ENCODE data around the gene RANBP17.
A peak's percentile ranks its signal among the peaks of the same experiment; 100 is the strongest.
"Not testable (repeated sequence)": the region's sequence is repeated elsewhere in the genome, so short reads cannot be mapped to it uniquely, and the experiment has no call there.

The RANBP17 gene

DNA sequence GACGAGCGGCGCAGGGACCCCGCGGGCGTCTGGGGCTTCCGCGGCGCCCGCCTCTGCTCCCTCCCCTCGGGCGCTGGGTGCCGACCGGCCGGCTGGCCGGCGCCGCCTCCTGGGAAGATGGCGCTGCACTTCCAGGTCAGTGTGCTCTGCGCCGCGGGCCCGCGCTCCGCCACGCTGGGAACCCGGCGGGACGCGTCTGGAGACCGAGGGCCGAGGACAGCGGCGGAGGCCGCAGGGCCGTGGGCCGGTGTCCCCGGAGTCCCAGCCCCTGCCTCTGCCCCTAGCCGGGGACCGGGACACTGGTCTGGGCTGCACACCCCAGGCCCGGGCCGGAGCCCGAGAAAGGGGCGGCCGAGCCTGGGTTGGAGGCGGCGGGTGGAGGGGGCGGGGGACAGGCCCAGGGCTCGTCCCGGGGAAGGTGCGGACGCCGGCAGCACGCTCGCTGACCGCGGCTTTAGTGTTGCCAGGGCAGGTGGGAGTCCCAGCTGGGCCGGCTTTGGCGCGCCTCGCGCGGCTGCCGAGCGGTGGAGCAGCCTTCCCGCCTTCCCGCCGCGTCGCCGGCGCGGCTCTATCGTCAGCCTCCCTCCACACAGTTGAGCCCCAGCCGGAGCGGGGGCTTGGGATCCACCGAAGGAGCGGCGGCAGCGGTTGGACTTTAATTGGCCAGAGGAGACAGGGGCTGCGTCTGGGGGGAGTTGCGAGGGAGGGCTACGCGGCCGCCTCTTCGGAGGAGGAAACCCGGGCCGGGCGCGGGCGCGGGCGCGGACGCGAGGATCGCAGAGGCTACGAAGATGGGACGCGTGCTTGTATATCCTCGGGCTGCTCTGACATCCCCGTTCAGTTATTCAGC lies at the start of gene RANBP17:
Gene RANBP17, plus strand, starts transcription at position 102 of the 850 bp plus-strand sequence.
- DNase-seq: peak; percentile 63 to 69

DNA sequence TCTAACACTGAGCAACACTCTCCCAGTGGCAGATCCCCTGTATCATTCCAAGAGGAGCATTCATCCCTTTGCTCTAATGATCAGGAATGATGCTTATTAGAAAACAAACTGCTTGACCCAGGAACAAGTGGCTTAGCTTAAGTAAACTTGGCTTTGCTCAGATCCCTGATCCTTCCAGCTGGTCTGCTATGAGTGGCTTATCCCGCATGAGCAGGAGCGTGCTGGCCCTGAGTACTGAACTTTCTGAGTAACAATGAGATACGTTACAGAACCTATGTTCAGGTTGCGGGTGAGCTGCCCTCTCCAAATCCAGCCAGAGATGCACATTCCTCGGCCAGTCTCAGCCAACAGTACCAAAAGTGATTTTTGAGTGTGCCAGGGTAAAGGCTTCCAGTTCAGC lies 48.6 kb upstream of the RANBP17 start:
- DNase-seq: no peak

DNA sequence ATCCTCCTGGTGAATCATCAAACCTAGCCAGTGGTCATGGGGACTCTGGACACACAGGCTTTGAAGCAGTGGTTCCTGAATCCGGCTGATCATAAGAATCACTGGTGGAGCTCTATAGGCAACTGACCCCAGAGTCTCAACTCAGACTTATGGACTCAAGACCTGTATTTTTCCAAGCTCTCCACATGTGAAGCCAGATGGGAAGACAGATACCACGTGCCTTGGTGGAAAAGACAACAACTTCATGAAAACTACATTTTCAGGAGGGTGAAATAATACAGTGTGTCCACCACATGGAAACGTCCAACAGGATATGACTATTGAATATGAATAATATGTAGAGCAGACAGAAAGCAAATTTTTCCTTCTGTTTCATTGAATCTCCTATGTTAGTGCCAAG lies 44.6 kb upstream of the RANBP17 start:
- no peak for DNase-seq

DNA sequence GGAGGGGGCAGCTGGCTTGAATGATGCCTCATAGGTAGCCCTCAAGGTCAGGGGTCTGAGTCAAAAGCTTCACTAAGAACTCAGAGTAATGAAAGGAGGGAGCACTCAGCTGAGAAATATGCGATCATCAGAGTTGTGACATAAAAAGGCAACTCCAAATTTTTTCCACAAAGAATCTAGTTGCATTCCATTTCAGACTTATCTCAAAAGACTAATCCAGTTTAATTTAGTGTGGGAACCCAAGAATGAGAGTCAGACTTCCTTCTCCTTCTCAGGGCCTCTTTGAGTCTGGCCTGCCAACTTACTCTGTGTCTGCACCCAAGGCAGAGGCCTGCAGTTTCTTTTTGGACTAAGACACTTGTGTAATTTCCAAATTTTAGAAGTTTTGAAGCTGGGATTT lies 43.6 kb upstream of the RANBP17 start:
- no peak for DNase-seq

DNA sequence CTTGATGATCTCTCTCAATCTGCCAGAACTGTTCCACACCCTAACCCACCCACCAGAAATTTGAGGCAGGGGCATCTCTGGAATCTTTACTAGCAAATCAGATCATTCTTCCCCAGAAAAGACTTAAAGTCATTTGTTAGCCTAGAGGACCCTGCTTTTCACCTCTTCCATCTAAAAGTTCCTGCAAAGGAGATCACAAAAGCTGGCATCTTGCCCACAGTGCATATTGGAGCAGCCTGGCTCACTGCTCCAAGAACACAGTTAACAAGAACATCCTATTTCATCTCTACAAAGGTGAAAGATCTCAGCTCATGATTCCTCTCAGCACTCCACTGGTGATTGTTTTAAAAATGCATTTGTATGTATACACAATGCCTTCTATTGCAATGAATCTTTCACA lies 42.0 kb upstream of the RANBP17 start:
- DNase-seq: no peak

DNA sequence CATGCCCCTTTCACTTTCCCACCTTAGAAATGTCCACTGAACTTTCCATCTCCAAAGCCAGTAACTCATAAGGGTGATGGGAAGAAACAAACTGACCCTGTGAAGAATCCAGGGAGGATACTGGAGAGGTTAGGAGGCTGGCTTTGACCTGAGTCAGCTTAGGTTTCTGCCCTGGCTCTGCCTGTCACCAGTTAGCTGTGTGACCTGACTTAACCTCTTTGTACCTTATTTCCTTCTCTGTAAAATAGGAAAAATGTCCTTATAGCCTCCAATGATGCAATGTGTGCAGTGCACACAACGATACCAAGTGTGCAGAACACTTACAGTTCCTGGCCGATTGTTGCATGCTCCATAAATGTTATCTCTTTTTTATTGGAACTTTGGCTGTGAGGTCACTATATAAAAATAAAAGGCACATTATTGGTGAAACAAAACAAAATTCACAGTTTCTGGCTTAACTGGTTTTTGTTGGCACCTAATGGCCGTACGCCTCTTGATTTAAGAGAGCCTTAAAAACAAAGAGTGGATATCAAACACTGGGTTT lies 40.5 kb upstream of the RANBP17 start:
- DNase-seq: no peak

DNA sequence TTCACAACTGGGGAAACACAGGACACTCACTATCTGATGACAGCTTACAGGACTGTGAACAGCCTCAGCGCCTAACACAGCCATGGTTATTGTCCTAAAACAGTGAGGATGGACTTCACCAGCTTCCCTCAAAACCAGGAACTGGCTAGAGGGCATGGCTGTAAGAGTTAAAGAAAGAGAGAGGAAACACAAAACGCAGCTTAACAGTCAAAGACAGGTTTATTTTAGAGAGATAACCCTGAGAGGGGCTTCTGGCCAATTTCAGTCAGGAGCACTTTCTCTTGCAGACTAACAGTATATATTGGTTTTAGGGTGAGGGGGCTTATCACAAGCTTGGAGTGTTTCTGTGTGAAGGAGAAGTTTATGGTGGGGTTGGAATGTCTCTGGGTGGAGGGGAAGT lies 35.7 kb upstream of the RANBP17 start:
- DNase-seq: no peak

DNA sequence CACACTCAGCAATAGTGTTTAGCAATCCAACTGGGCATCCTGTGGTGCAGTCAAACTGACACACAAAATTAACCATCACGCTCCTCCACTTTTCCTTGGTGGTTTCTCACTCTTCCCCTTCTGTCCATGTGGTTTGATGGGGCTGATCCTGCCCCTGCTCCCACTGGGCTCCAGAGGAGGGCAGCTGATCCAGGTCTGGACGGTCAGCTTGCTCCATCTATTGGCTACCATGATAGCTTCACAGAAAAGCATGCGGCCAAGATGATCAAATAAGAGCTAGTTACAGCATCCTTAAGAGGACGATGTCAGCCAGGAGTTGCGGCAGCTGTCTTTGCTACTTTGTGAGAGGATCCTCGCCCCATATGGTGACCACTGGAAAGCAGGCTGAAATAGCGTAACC lies 29.6 kb upstream of the RANBP17 start:
- DNase-seq: no peak

DNA sequence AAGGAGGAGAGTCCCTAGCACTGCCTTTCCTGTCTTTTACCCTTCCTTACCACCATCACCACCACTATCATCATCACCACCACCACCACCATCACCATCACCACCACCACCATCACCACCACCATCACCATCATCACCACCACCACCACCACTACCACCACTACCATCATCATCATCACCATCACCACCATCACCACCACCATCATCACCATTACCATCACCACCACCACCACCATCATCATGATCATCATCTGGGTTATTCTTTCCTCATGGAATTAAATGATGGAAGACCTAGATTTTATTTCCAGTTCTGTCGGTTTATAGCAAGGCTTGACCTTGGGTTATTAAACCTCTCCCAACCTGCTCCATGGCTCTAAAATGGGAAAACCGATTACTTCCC lies 27.8 kb upstream of the RANBP17 start:
- DNase-seq: not testable (repeated sequence)

DNA sequence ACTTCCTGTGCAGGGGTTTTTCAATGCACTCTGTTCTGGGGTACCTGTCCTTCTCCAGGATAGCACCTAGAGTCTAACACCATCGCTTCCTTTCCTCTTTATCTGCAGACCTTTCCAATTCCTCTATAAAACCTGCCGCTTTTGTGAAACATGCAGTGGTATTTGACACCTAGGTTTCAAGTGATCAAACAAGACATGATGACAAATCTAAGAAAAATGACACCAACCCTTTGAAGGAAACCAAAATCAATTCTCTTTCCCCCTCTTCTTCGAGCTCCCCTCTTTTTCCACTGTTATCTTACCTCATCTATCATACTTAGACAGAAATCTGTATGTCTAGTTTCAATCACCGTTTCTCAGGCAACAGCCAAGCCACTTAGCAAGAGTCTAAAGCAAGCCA lies 25.6 kb upstream of the RANBP17 start:
- DNase-seq: no peak

DNA sequence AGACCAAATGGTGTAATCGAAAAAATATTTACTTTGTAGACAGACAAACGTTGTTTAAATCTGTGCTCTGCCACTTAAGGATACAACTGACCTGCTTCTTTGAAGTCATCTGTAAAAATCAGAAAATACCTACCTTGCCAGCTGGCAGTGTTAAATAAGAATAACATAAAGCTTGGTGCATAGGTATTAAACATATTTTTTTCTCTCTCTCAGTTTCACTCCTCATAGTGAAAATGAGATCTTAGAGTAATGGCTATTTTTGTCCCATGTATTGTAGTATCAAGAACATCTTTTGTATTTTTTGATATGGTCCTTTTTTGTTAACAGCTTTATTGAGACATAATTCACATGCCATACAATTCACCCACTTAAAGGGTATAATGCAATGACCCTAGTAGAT lies 17.9 kb upstream of the RANBP17 start:
- DNase-seq: no peak

DNA sequence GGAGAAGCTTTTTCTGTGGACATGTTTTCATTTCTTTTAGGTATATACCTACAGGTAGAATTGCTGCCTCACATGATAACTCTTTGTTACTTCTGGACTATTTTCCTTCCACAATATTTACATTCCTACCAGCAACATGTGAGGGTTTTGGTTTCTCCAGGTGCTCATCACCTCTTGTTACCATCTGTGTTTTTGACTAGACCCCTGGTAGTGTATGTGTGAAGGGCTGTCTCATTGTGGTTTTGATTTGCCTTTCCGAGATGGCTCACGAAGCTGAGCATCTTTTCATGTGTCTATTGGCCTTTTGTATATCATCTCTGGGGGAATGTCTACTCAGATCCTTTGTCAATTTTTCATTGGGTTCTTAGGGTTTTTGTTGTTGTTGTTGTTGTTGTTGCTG lies 17.2 kb upstream of the RANBP17 start:
- DNase-seq: no peak

DNA sequence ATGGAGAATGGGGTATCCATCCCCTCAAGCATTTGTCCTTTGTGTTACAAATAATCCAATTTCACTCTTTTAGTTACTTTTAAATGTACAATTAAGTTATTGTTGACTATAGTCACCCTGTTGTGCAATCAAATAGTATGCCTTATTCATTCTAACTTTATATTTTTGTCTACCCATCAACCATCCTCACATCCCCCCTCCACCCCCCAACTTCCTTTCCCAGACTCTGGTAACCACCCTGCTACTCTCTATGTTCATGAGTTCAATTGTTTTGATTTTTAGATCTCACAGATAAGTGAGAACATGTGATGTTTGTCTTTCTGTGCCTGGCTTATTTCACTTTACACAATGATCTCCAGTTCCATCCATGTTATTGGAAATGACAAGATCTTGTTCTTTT lies 15.4 kb upstream of the RANBP17 start:
- DNase-seq: no peak

DNA sequence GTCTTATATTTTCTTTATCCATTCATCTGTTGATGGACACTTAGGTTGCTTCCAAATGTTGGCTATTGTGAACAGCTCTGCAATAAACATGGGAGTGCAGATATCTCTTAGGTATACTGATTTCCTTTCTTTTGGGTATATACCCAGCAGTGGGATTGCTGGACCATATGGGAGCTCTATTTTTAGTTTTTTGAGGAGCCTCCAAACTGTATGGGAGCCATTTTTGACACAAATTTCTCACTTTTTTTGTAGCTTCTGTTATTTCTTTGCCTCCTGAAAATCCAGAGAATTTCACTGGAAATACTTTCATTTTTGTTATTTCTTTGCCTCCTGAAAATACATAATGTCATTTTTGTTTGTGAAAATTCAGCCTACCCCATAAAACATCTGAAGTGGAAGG lies 15.0 kb upstream of the RANBP17 start:
- no peak for DNase-seq

DNA sequence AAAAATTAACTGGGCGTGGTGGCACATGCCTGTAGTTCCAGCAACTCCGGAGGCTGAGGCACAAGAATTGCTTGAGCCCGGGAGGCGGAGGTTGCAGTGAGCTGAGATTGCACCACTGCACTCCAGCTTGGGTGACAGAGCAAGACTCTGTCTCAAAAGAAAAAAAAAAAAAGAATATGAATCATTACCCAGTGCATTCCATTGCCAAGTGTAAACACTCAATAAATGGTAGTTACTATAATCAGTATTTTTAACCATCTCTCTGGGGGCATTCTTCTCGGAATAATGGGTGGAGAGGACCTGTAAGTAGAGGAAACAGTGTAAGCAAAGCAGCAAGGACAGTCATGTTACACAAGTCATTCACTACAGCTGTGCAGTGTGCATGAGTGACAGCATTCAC lies 13.8 kb upstream of the RANBP17 start:
- no peak for DNase-seq

DNA sequence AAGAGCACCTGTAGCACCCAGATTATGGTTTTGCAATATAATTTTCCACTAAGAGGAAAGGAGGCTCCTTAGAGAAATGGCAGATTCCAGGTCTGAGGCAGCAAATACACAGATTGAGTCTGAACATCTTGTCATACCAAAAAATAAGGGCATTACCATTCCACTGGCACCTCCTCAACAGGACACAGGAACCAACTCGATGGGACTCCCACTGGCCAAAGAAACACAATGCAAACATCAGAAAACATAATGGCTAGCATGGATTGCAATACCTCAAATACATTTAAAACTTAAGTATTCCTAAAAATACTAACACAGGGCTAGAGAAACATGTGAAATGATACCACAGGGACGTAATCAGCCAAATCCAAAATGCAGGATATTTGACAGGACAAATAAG lies 12.4 kb upstream of the RANBP17 start:
- DNase-seq: peak in 1 of 2 experiments; percentile 1

DNA sequence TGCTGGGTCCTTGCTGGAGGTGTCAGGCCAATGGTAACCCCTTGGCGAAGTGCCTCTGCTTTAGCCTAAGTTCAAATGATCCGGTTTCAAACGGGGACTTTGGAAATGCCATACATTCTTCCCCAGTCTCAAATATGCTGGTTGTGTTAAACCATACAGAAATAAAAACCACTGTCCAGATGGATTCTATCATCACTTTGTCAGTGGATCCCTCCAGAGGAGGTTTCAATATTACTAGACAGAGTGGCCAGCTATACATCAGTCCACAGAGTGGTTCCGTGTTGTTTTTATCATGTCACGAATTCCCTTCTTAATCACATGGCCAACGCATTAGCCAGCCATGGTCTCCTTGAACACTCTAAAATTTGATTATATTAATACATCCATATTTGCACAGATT lies 7.3 kb upstream of the RANBP17 start:
- DNase-seq: no peak

DNA sequence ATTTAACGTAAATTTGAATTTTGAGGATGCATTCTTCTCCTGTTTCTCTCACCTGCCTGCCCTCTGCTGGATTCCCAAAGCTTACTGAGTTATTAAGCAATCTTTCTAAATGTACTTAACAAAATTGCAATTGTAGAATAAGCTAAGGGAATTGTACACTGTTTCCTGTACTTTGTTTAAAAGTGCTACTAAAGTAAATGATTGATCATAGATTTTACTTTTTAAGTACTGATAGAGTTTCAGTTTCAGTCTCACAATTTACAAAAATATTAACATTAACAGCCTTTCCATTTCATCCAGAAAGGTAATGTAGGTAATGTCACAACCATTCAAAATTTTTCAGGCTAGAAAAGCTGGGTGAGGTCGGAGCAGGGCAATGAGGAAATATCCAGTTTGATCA lies 4.8 kb upstream of the RANBP17 start:
- DNase-seq: no peak

DNA sequence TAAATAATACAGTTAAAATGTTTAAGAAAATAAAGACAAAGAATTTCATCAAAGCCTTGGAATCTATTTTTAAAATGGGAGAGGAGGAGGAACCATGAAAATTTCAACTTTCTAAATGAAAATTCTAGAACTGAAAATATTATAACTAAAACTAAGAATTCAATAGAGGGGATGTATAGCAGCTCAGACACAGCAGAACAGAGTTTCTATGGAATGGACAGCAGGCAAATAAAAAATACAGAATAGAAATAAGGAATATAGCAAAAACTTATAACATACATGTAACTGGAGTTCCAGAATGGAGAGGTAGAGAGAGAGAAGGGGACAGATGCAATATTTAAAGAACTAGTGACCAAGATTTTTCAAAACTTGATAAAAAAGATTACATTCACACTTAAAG lies 1.4 kb upstream of the RANBP17 start:
- no peak for DNase-seq

DNA sequence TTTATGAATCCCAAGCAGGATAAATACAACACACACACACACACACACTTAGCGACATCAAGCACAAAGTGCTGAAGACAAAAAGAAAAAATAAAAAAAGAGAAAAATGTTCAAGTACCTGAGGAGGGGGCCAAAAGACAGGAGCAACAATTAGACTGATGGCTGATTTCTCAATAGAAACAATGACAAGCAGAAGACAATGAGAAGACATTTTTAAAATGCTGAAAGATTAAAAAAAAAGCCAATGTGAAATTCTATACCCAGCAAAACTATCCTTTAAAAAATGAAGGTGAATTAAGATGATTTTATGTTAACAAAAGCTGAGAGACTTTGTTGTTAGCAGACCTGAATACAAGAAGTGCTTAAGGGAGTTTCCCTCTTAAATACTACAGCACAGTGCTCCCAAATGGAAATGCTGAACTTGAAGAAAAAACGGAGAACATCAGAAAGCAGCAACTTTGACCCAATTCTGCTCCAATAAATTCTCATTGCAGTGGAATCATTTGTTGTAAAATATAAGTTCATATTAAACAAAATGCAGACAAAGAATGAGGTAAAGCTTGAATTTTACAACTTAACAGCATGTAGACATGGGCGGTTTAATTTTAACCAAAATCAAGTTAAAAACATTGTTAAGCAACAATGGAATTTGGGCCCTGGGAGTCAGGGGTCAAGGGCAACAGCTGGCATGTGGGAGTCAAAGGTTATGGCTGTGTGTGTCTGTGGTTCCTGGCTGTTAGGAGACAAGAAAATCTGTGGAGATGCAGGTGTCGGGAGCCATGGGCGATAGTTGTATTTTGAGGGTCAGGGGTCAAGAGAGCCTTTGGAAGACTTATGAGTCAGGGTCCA lies 776 bp upstream of the RANBP17 start:
- DNase-seq: peak in 1 of 2 experiments; percentile 6

DNA sequence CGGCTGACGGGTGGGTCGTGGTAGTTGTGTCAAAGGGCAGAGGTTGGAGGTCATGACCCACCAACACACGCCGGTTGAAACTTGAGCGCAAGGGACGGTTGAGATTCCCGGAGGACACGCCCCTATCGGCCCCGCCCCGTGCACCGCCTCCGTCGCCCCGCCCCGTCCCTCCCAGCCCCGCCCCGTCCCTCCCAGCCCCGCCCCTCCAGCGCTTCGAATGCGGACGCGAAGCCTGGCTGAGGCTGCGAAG lies 226 bp upstream of the RANBP17 start:
- DNase-seq: no peak

DNA sequence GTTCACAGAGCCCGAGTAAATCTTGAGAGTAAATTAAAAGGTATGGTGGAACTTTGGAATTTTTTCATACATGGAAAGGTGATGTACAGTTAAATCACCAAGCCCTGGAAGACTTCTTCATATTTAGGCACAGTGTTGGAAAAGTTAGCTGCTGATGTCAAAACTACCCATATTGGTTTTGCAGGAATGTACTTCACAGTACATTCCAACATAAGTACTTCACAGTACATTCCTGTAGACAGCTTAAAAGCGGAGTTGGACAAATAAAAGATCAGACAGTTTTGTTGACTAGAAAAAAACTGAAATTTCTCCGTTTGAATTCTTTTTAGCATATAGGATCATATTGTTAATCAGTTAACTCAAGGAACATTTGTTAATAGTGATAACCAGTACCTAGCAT lies 1.8 kb downstream of the RANBP17 start:
- DNase-seq: no peak

DNA sequence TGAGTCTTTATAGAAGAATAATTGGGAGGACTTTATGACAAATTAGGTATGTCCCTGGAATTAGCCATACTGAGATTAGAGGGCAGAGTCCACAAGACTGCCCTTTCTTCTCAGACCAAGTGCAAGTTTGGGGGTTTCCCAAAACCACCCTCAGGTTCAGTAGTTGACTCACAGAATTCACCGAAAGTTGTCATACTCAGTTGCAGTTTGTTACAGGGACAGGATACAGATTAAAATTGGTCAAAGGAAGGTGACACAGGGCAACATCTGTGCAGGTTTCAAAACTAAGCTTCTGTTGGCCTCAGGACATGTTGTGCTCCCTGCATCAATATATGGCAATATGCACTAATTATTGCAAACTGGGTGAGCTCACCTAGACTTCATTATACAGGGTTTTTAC lies 3.8 kb downstream of the RANBP17 start:
- no peak for DNase-seq

DNA sequence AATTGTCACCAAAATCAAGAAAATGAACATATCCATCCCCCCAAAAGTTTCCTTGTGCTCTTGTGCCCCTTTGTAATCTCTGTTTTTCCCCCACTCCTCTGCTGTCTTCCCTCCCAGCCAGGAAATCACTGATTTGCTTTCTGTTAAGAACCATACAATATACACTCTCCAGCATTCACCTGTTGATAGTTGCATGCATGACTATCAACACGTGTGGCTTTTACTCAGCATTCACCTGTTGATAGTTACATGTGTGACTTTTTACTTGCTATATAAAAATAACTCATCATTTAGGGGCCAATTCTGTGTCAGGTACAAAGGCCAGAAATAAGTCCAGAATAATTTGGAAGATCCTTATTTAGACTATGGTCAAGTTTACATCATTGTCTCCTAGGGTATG lies 6.0 kb downstream of the RANBP17 start:
- DNase-seq: no peak

Data from Kasumi-1 (cell line).